Activated CD4-positive, alpha-beta T cell treated with anti-CD3 and anti-CD28 coated beads, Interleukin-2, Interleukin-4, amounts not matched to agents 100 ng/mL and 50 ng/mL, durations not matched to agents 16 hours and 8 hours (primary cell): Measurements from ENCODE around the gene CCR6.

Experiments used
- DNase-seq: peaks from one replicate; pipeline ENCODE4 v3.0.0-alpha.2; 2020; ENCODE audit warnings: low spot score

Gene CCR6

DNA sequence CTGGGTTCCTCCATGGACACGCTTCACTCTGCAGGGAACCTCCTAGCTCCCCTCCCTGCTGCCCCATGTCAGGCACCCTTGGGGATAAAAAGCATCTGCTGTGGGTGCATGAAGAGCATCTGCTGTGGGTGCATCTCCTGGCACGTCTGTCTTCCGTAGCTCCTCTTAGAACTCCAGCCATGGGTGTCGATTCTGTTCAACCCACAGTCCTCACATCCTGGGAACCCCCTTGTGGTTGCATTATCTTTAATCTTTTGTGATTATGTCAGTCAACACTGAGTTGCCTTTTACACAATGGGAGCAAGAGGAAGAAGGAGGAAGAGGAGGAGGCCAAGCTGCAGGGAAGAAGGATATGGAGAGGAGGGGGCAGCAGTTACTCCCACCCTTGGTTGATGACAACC lies 24.1 kb upstream of the CCR6 start:
- no peak for DNase-seq

DNA sequence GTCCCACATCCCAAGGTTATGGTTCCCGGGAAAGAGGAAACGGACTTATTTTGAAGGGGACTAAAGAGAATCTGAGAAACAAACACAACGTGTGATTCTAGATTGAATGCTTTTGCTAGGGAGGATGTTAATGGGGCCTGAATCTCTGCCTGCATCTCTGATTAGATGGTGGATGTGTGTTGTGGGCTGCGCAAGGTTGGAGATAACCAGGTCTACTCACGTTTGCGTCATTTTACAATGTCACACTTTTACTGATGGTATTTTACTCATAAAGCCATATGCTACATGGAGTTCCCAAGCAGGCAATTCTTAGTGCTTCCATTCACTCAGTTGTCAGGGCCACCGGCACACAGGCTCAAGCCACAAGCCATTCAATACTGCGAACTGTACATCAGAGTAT lies 23.2 kb upstream of the CCR6 start:
- no peak for DNase-seq

DNA sequence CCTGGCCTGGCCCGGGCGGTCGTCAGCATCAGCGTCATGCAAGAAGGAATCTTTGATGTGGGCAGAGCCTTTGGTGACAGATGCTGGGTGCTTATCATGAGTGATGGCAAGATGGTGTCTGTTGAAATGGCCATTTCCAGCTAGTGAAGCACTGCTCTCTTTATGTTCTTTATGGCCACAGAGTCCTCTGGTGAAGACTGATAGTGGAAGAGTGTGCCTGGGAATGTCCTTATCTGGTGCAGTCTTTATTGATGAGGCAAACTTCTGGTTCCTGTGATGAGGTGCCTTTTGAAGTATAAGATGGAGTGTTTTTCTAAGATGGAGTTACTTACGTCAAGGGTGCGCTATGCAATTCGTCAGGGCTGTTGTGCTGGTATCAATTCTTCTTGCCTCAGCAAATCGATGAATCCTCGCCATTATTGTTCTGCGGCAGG lies 22.6 kb upstream of the CCR6 start:
- DNase-seq, result no peak

DNA sequence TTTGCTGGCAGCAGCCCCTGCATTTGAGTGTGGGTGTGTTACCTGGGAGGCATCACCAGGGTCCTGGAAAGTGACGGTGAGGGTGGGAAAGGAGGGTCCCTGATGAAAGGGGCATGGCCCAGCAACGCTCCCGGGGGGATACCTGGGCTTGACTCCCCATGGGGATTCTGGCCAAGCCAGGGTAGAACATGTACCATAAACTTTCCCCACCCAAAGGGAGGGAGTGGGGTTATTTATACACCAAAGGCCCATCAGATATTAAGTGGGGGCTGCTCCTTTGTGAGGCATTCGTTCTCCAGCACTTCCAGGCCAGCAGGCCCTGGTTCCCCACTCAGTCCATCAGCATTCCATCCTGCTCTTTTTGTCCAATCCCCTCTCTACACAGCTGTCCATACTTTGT lies 20.6 kb upstream of the CCR6 start:
- DNase-seq, result no peak

DNA sequence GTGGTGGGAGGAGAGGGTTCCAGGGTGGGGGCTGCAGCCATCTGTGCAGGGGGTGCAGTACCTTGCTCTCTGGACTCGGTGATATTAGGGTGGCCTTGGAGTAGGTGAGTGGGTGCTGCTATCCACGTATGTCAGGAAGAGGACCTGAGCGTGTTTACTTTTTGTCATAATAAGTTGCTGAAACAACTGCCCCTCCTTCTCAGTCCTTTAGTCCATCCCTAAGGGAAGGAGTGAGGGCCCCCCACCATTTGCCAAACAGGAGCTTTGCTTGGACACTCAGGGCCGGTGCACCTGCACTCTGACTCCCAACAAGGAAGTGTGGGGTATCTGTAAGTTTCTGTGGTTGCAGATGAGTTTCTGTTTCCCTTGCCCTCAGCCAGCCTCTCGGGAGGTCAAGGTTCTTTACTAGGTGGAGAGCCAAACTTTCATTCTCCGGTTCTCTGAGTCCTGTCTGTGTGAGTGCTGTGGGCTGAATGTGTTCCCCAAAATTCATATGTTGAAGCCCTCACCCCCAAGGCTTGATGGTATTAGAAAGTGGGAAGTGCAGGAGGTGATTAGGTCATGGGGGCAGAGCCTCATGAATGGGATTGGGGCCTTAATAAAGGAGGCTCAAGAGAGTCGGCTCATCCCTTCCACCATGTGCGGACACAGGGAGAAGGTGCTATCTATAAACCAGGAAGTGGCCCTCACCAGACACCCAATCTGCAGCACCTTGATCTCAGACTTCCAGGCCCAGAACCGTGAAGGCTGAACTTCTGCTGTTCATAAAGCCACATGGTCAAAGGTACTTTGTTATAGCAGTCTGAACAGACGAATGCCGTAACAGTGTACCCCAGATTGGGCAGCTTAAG lies 19.6 kb upstream of the CCR6 start:
- no peak for DNase-seq

DNA sequence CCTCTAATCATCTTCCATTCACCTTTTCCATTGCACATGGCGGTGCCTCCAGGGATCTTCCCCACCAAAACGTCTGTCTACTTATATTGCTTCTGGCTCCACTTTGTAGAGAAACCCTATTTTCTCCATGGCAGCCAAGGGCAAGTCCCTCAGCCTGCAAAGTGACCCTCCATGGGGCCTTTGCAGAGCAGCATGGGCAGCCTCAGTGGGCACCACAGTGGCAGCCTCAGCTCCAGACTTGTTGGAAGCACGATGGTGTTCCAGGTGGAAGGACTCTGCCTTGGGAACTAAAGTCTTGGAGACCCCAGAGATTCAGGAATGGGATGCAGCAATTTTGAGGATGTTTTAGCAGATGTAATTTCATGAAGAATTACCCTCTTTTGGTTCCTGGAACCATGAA lies 18.5 kb upstream of the CCR6 start:
- no peak for DNase-seq

DNA sequence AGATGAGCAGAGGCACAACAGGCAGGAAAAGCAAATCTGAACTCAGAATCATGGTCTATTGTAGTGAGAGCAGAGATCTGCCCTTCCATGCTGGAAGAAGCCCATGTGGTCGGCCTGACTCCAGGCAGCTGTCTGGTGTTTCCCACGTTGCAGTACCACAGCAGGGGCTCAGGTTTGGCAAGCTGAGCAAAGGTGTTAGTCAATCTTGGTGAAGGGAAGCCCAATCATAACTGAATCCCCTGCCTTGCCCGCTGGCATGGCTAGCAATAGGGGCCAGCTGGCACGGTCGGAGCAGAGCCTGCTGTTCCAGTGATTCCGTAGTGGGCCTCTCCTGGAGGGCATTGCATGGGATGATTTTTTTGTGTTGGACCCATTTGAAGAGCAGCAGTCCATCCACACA lies 17.8 kb upstream of the CCR6 start:
- no peak for DNase-seq

DNA sequence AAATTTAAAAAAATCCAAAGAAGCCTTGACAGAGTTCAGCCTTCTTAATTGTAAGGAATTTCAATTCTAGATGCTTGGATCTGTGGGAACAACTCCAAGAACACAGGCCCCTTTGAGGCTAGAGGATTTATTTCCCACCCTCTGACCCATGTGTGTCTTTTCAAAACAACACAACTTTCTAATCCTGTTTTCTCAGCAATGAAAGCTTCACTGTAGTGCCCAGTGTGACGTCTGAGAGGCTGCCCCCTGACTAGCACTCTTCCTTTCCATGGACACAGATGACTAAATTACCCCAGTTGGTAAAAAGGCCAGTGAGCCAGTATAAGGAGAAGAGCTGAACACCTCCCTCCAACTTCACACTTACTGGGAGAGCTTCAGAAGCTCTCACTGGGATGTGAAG lies 16.5 kb upstream of the CCR6 start:
- DNase-seq, result no peak

DNA sequence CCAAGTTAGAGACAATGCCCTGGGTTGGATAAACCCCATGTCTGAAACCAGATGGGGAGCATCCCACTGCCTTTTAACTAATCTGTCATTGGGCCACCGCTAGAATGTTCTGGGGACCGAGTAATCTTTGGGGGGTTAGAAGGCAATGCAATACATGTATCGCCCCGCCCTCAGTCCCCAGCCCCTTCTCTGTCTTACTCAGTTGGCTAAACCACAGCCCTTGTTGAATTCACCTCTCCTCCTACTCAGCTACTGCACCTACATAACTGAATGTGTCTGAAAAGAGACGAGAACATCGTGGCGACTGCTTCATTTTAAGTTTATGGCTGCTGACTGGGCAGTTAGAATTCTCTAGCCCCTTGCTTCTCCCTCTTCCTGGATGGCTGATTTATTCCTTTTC lies 15.1 kb upstream of the CCR6 start:
- DNase-seq, result no peak

DNA sequence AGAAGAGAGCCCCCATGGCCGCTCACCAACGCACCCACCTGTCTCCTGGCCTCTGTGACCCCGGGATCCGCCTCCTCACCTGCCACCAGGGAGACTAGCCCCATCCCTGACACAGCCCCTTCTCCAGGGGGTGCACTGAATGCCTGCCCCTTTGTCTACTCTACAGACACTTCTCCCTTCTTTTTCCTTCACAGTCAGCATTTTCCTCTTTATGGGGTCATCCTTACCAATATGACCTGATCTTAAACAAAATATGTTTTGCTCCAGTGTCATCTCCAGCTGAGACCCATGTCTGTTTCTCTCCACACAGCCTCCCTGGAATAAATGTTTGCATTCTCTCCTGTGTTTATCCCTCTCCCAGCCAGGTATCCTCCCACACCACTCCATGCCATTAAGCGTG lies 14.6 kb upstream of the CCR6 start:
- no peak for DNase-seq

DNA sequence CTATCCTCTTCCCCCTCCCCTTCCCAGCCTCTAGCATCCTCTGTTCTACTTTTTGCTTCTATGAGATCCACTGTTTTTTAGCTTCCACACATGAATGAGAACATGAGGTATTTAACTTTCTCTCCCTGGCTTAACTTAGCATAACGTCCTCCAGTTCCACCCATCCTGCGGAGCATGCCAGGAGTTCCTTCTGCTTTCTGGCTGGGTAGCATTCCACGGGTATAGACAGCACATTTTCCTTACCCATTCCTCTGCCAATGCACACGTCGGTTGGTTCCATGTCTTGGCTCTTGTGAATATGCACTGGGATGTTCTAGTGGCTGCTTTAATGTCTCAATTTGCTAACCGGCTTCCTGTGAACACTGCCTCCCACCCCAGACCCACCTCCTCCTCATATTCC lies 13.2 kb upstream of the CCR6 start:
- no peak for DNase-seq

DNA sequence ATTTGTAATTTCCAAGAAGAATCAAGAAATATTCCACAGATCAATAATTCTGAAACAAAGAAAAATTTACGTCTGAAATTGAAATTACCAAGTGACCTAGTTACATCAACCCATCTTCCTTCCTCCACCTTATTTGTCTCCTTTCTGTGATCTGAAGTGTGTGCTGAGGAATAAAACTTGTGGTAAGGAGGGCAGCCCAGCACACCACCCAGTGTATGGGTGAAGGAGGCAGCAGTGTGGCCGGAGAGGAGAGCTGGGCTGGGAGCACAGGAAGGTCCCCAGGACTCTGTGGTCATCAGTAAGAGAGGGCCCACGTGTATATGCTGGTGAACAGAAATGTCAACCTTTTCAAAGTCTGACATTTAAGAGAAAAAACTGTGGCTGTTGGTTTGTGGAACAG lies 11.3 kb upstream of the CCR6 start:
- no peak for DNase-seq

DNA sequence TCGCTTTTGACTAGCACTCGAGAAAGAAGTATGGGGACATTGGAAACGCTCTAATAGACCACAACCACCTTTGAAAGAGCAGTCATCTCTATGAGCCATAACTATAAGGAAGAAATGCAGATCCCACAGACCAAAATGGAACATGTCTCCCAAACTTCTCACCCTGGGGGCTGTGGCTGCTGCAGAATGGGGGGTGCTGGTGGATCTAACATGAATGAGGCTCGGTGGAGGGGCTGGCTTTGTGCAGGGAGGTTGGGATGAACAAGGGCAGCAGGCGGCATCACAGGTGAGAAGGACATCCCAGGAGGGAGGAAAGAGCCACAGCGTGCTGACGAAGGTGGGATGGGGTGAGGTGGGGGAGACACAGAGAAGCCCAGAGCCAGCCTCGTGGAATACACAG lies 10.5 kb upstream of the CCR6 start:
- DNase-seq, result no peak

DNA sequence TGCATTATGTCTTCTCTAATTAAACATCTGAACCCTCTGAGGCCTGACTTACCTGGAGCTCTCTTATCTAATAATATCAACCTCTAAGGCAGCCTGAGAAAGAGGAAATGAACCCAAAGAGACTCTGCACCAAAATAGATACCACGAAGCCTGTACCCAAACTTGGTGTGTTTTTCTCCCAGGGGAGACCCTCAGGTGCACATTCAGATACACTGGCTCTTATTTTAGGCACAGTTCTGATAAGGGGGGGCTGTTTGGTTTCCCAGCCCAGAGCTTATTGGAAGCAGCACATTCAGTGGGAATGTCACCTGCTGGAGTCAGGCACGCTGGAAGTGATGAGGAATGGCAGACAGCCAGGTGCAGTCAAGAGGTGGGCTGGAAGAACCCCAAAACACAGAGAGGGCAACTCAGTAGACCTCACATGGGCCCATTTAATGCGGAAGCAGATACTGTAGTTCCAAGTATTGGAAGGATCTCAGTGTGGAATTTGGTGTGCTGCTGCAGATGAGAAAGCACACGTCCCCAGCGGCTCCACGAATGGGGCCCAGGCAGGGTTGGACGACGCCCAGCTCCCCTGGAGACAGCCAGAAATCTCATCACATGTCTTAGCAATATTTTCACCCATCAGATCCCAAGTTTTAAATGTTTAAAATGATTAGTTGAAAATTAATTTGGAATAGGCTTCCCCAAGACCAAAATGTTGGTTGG lies 9.7 kb upstream of the CCR6 start:
- no peak for DNase-seq

DNA sequence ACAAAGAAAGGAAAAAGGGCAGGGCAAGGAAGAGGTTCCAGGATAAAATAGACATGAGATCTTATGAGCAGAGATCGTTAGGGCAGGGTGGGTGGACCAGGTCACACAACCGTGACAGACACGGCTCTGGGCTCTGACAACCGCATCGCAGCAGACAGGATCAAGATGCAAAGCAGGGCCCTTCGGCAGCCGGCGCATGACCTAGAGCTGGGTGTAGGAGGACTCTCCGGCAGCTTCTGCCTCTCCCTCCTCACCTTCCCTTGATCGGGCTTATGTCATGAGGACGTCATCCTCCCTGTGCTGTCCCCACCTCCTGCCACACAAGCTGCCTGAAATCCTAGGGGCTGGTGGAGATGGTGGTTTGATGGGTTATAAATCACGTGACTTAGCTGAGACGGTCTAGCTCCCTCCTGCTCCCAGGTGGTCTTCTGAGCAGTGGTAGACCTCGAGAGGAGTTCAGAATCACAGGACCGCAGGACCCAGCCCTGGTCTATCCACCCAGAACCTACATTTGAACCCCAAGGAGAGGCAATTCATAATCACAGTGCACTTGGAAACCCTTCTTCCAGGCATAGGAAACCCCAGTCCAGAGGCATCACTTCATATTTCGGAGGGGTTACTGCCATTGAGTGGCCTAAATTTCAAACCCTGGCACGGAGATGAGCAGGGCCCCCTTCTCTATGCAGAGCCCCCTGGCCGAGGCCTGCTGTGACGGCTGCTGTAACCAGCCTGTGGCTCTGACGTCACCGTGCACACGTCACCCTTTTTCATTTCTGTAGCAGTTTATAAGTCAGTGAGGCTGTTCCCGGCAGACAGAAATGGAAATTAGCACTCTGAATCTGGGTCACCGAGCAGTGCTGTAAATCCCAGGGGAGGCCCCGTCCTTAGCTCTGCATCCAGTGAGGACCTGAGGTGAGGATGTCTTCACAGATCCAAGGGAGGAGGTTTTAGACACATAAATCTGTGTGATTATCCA lies 8.7 kb upstream of the CCR6 start:
- peak; percentile 43 for DNase-seq

DNA sequence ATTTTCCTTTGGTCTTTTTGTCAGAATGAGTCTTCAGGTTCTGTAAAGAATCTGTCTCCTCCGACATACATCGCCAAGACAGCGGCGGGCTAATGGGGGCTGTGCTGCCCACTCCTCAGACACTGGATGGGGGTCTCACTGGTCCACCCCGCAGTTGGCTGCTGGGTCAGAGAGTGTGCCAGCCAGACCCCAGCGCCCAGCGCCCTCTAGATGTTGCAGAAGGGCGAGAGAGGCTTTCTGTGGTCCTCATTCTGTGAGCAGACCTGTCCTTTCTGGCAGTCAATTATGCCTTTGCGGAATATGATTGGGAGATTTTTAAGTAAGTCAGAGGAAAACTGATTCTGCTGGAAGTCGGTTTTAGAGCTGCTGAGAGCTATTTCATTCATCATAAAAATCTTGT lies 7.8 kb upstream of the CCR6 start:
- no peak for DNase-seq

DNA sequence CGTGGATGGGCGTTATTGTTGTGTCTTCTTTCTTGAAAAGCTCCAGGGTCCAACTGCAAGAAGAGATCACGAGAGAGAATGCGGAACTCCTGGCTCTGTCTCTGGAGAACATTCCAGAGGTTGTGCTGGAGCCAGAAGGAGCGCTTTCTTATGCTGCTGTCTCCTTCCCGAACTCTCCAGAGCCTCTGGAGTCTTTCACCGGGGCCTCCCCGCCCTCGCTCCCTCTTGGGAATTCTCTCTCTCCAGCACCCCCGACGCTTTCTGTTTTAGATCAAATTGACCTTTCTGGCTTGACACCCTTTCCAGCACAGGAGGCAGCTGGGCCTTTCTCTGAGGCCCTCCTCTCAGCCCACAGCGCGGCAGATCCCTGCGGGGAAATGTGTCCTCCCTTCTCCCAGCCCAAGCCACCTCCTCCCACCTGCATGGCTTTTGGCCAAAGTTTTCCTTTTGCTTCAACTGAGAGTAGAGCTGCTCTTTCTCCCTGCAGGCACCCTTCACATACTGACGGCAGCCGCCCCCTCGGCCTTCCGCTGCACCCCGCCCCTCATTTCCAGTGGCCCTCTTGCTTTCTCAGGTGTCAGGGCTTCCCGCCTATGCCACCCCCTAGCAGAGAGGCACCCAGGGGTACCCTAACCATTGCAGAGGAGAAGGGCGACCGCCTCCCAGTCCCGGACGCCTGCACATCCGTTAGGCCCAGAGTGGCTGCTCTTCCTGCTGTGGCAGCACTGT lies 6.6 kb upstream of the CCR6 start:
- no peak for DNase-seq

DNA sequence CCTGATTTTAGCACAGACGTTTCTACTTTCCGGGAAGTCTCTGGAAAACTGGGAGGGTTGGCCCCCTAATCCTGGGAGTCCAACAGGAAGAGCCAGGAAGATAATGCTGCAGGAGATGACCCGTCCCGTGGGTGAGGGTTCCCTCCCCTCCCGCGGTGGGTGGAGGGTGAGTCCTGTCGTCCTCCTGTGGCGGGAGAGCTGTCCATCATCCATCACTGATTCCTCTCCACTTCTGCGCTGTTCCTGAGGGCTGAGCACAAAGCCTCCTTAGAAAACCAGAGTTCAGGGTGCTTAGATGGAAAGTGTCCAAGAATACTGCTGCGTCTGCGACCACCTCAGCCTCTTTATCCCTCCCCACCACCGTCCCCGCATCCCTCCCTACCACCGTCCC lies 6.1 kb upstream of the CCR6 start:
- DNase-seq, result no peak

DNA sequence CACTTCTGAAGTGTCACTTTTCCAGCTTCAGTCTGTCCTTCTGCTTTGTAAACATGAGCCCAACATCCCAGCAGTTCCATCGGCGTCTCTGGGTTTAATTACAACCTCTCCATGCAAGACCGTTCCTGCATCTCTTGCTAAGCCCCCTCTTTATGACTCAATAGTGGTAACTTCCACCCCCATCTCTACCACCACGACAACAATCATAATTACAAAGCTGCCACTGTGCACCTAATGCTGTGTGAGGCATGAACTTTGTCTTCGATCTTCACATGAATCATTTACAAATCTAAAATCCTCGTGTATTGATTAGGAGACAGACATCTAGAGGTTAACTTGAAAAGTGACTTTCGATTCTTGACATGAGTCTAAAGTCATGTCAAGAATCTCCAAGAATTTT lies 4.9 kb upstream of the CCR6 start:
- DNase-seq, result no peak

DNA sequence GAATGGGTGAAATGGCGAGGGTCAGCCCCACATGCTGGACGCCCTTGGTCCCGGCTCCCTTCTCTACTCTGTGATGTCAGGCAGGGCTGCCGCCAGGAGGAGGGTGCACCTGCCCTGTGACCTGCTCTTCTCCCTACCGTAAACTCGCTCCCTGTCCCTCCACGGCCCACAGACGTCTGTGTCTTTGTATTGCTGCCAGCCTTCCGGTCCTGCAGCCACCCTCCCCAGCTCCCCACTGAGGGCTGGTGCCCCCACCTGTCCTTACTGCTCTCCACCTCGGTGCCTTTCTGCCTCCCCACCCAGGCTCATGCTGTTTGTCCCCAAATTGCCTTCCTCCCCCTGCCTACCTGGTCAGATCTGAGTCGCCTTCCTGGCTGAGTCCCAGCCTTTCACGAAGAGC lies 4.1 kb upstream of the CCR6 start:
- DNase-seq, result no peak

DNA sequence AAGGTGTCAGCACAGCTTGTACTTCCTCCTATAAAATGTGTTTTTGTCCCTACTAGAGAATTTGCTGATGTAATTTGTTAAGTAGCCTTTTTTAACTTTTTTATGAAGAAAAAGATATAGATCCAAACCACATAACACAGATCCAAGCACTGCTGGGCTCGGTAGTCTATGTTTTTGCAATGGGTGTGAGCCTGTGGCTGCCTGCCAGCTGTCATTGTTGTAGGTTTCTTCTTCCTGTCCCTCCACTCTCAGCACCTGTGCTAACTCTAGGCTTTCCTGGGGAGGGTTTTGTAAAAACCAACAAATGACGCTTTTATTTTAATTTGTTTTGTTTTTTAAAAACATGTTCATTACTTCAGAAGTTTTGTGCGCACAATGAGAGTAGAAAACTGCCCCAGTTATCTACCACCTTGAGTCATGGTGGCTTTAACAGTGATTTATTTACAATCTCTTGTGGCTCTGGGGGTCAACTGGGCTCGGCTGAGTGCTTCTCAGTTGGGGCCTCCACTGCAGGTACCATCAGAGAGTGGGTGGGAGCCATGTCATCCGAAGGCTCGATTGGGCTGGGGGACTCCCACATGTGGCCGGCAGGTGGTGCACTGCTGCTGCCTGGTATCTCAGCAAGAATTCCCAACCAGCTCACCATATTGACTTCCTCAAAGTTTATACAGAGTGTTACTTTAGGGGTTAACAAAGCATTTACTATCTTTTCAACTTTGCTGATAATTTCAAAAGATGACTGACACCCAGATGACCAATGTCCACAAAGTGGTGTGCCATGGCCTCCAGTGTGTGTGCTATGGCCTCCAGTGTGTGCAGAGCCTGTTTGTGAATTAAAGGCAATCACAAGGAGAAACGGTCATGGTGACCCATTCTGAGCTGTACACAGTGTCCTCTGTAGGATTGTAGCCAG lies 3.0 kb upstream of the CCR6 start:
- no peak for DNase-seq
